Ectodermal cell (in vitro differentiated cells): ENCODE results near the gene OR10V1.
"Not testable (repeated sequence)": the region's sequence is repeated elsewhere in the genome, so short reads cannot be mapped to it uniquely, and the experiment has no call there.

ENCODE experiments used
- H3K27ac ChIP-seq: 2 replicates; pipeline ENCODE4 v1.7.0; 2013; ENCODE audit warnings: mild to moderate bottlenecking, low read depth, low read length; ENCODE audit not compliant: insufficient read depth, poor library complexity, severe bottlenecking
- H3K27me3 ChIP-seq: 2 replicates; pipeline ENCODE4 v1.7.0; 2013; ENCODE audit warnings: mild to moderate bottlenecking, low read length; ENCODE audit not compliant: insufficient read depth, control insufficient read depth, poor library complexity, severe bottlenecking
- H3K36me3 ChIP-seq: one replicate; pipeline ENCODE4 v1.7.0; 2013; ENCODE audit warnings: low read length; ENCODE audit not compliant: control insufficient read depth, insufficient read depth
- H3K4me1 ChIP-seq: one replicate; pipeline ENCODE4 v1.7.0; 2013; ENCODE audit warnings: low read length; ENCODE audit not compliant: control insufficient read depth, insufficient read depth
- H3K4me3 ChIP-seq: 2 replicates; pipeline ENCODE4 v1.7.0; 2013; ENCODE audit warnings: low read depth, low read length, control low read depth; ENCODE audit not compliant: insufficient read depth
- H3K9me3 ChIP-seq: 2 replicates; pipeline ENCODE4 v1.7.0; 2013; ENCODE audit warnings: mild to moderate bottlenecking, low read length, moderate library complexity; ENCODE audit not compliant: control insufficient read depth
- WGBS, 2 experiments: methylation state at CpG; one replicate each; pipeline ENCODE4 v1.1.7; 2013; ENCODE audit warnings: missing lambda C conversion rate in 2 of 2; 5-methylcytosine and 5-hydroxymethylcytosine counted together

OR10V1 gene

DNA sequence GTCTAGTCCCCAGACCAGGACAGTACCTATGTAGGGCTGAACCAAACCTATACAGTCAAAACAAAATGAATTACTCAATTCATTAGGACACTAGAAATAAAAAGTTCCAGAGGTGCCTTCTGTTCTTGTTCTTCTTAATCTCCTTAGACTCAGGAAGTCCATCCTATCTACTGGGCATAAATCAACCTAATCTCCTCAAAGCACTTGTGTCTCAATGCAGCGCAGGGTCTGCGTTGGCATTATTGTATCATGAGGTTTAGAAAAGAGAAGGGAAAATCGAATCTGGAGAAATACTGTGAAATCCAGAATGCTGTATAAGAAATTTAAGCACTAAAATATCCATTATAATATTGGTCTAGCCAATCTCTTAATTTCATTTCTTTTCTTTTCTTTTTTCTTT lies 2.4 kb upstream of the OR10V1 start:
- Histone ChIP-seq H3K4me3 (no peak overlapping the region), H3K27ac (no peak overlapping the region), H3K27me3 (no peaks in the 10 kb centered on the region), H3K4me1 (no peaks in the 10 kb centered on the region), H3K9me3 (no peaks in the 10 kb centered on the region), H3K36me3 (no peaks in the 10 kb centered on the region)
- WGBS, 2 experiments, result 89% methylated on average over 3 of the region's 3 CpGs; no CpG with 5 or more reads in 1 of the 2 experiments

DNA sequence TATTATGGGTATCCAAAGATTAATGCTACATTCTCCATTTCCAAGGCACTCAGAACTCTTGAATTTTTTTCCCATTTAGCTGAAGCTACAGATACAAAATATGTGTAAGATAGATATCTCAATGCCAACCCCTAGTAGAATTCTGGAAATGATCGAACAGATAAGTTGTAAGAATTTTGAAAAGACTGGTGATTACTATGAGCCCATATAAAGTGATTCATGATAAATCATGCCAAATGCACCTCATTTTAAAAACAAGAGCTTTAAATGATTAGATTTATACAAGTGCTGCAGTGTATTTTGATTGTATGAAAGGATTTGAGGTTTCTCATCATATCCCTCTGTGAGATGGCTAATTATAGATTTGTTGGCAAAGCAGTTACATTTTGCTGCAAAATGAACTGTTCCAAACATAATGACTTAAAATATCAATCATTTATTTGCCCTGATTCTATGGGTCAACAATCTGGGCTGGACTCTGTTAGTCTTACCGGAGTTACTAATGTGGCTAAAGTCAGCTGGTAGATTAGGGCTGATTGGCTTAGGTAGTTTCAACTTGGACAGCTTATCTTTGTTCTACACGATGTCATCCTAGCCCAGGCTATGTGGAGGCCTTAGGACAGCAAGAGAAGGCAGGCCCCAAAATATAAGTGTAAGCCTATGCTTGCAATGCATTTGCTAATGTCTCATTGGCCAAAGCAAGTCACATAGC lies 3.4 kb downstream of the OR10V1 start:
- no peaks in the 10 kb centered on the region for H3K36me3 ChIP-seq
- WGBS, 2 experiments, result 94 to 95% methylated on average over 2 to 3 of the region's 3 CpGs
- H3K4me3 ChIP-seq, result no peak overlapping the region
- H3K9me3 ChIP-seq, result no peaks in the 10 kb centered on the region
- H3K27ac ChIP-seq, result no peak overlapping the region
- no peaks in the 10 kb centered on the region for H3K4me1 ChIP-seq
- H3K27me3 ChIP-seq, result no peaks in the 10 kb centered on the region

DNA sequence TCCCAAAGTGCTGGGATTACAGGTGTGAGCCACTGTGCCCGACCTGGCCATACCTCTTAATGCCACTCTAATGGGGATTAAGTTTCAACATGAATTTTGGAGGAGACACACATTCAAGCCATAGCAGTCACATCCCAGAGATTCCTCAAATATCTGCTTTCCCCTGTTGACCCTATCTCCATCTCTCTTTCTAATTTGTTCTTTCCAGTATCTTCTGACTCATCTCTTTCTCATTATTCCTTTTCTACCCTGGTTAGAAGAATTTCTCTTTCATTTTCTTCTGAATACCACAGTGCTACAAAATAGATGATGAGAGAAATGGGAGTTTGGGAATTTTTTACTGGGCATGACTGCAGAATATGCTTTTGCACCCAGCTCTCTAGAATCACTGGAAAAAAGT lies 5.1 kb downstream of the OR10V1 start:
- Histone ChIP-seq H3K36me3 (no peaks in the 10 kb centered on the region), H3K4me3 (no peak overlapping the region), H3K9me3 (no peaks in the 10 kb centered on the region), H3K27me3 (no peaks in the 10 kb centered on the region), H3K4me1 (no peaks in the 10 kb centered on the region), H3K27ac (no peak overlapping the region)
- 76 to 85% methylated on average over 1 of the region's 1 CpG for WGBS, 2 experiments

DNA sequence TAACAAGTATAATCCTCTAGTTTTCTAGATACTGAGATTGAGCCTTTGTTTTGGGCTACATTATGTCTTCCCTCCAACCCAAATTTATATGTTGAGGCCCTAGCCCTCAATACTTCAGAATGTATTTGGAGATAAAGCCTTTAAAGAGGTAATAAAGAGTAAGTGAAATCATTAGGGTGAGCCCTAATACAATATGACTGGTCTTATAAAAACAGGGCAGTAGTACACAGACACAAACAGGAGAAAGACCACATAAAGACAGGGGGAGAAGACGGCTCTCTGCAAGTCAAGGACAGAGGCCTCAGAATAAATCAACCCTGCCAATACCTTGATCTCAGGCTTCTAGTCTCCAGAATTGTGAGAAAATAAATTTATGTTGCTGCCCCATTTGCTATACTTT lies 6.3 kb downstream of the OR10V1 start:
- no peak overlapping the region for H3K4me3 ChIP-seq
- H3K27ac ChIP-seq, result no peak overlapping the region
- no peaks in the 10 kb centered on the region for H3K27me3 ChIP-seq
- H3K36me3 ChIP-seq, result no peaks in the 10 kb centered on the region
- no peaks in the 10 kb centered on the region for H3K4me1 ChIP-seq
- no peaks in the 10 kb centered on the region for H3K9me3 ChIP-seq
- whole genome bisulfite sequencing, 2 experiments, result 92 to 100% methylated on average over 1 of the region's 1 CpG

DNA sequence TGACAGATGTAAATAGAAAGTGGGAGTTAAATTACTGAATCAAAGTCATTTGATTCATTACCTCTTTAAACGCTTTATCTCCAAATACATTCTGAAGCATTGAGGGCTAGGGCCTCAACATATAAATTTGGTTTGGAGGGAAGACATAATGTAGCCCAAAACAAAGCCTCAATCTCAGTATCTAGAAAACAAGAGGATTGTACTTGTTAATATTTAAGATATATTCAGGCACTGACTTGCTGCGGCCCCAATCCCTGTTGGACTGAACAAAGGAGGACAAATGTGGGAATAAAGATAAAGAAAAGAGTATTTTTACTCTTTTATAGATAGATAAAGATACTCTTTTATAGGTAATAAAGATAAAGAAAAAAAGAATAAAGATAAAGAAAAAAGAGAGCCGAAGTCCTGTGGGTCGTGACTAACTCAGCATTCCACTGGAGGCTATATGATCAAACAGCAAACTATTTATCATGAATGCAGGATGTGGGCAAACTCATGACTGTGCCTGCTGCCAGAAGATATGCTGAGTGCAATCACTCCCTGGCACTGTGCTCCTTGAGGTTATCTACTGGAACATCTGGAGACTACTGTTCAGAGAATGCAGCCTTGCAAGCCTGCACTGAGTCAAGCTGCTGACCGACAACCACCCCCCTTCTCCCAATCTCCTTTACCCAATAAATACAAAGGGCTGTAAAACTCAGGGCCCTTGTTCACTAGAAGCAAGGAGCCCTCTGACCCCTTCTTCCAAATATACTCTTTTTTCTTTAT lies 6.9 kb downstream of the OR10V1 start:
- Histone ChIP-seq H3K4me3 (no peak overlapping the region), H3K36me3 (no peaks in the 10 kb centered on the region), H3K4me1 (no peaks in the 10 kb centered on the region), H3K27me3 (no peaks in the 10 kb centered on the region), H3K27ac (no peak overlapping the region), H3K9me3 (no peaks in the 10 kb centered on the region)
- 87 to 91% methylated on average over 3 to 5 of the region's 5 CpGs for WGBS, 2 experiments

DNA sequence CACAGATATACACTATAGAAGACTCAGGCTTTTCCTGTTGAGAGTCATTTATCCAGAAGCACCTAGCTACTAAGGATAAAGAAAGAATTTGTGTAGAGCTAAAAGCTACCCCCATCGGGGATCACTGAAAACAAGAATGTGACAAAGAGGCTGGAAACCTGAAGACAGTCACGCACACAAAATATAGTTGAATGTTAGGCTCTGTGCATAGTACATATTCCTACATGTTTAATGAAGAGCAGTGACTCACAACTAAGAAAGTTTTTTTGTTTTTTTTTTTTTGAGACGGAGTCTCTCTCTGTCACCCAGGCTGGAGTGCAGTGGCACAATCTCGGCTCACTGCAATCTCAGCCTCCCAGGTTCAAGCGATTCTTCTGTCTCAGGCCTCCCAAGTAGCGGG lies 8.4 kb downstream of the OR10V1 start:
- Histone ChIP-seq H3K27me3 (no peaks in the 10 kb centered on the region), H3K4me3 (no peak overlapping the region), H3K9me3 (no peaks in the 10 kb centered on the region), H3K27ac (no peak overlapping the region), H3K36me3 (no peaks in the 10 kb centered on the region), H3K4me1 (no peaks in the 10 kb centered on the region)
- 88 to 91% methylated on average over 6 of the region's 6 CpGs for WGBS, 2 experiments

DNA sequence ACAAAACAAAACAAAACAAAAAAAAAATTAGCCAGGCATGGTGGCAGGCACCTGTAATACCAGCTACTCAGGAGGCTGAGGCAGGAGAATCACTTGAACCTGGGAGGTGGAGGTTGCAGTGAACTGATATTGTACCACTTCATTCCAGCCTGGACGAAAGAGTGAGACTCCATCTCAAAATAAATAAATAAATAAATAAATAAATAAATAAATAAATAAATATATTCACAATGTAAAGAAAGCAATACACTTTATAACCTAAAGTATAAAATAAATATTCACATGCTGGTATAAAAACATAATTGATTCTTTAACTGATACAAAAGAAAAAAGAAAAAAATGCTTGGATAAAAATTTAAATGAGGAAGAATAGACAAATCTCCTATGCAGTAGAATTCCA lies 10.1 kb downstream of the OR10V1 start:
- not testable (repeated sequence) for H3K36me3 ChIP-seq, H3K27ac ChIP-seq
- WGBS, 2 experiments, result no CpG with 5 or more reads among the region's 1 CpG

DNA sequence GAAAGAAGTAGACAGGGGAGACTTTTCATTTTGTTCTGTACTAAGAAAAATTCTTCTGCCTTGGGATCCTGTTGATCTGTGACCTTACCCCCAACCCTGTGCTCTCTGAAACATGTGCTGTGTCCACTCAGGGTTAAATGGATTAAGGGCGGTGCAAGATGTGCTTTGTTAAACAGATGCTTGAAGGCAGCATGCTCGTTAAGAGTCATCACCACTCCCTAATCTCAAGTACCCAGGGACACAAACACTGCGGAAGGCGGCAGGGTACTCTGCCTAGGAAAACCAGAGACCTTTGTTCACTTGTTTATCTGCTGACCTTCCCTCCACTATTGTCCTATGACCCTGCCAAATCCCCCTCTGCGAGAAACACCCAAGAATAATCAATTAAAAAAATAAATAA lies 13.5 kb downstream of the OR10V1 start:
- not testable (repeated sequence) for H3K9me3 ChIP-seq, H3K27ac ChIP-seq, H3K4me3 ChIP-seq, H3K36me3 ChIP-seq, H3K4me1 ChIP-seq, H3K27me3 ChIP-seq
- 80% methylated on average over 3 of the region's 5 CpGs; no CpG with 5 or more reads in 1 of the 2 experiments for WGBS, 2 experiments

More for the DNA sequence above, 10.1 kb downstream of the OR10V1 start:
- not testable (repeated sequence) for H3K4me1 ChIP-seq, H3K4me3 ChIP-seq, H3K9me3 ChIP-seq, H3K27me3 ChIP-seq

DNA sequence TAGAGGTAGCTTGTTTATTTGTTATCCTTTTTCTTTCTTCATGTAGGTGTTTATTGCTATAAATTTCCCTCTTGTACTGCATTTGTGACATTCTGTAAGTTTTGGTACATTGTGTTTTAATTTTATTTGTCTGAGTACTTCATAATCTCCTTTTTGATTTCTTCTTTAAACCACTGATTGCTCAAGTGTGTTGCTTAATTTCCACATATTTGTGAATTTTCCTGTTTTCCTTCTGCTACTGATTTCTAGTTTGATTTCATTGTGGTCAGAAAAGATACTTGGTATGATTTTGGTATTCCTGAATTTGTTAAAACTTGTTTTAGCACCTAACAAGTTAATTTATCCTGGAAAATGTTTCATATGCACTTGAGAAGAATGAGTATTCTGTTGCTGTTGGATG lies 15.1 kb downstream of the OR10V1 start:
- Histone ChIP-seq H3K27me3 (no peaks in the 10 kb centered on the region), H3K36me3 (no peaks in the 10 kb centered on the region), H3K4me1 (no peaks in the 10 kb centered on the region), H3K9me3 (no peaks in the 10 kb centered on the region), H3K4me3 (no peak overlapping the region), H3K27ac (no peak overlapping the region)

DNA sequence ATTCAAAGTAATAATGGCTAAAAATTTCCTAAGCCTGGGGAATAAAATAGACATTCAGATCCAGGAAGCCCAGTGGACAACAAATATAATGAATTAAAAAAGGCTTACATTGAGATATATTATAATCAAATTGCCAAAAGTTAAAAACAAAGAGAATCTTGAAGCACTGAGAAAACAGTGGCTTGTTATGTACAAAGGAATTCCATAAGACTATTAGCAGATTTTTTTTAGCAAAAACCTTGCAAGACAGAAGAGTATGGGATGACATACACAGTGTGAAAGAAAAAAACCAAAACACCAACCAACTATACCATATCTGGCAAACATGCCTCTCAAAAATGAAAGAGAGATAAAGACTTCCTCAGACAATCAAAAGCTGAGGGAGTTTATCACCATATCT lies 20.7 kb downstream of the OR10V1 start:
- H3K9me3 ChIP-seq, result no peaks in the 10 kb centered on the region
- no peaks in the 10 kb centered on the region for H3K36me3 ChIP-seq
- no peak overlapping the region for H3K4me3 ChIP-seq
- H3K27ac ChIP-seq, result no peak overlapping the region
- H3K4me1 ChIP-seq, result no peaks in the 10 kb centered on the region
- H3K27me3 ChIP-seq, result no peaks in the 10 kb centered on the region
